Testis (tissue), 2 donors: ENCODE data around the gene WDR41.

Source experiments
- CTCF ChIP-seq, 3 experiments: fragments of 450-650 bp in 2 of 3; fragments of 200-600 bp in 1 of 3; sonication (generic) in 1 of 3; IDR thresholded peaks; one replicate each; pipeline ENCODE4 v1.5.1; 2016 to 2019; ENCODE audit warnings: antibody characterized with exemption in 3 of 3, mild to moderate bottlenecking in 2 of 3, moderate library complexity in 1 of 3
- POLR2A ChIP-seq: fragments of 450-650 bp; IDR thresholded peaks from one replicate; pipeline ENCODE4 v1.6.1; 2017; ENCODE audit warnings: antibody characterized with exemption, mild to moderate bottlenecking, moderate library complexity

DNA sequence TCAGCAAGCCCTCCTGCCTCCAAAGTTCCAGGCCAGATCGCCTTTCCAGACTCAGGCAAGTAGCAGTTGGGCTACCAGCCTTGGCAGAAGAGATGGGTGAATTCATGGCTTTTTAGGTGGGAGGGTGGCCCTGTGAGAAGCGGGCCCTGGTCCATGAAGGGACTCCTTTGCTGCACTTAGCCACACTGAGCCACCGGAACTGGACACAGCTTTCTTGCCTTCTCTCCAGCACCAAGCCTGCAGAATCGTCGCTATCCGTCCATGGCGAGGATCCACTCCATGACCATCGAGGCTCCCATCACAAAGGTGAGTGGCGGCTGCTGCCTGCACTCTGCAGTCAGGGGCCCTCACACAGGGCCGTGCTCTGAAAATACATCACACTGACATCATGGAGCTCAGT is 85.0 kb downstream of the WDR41 start:
- no peak for TF ChIP-seq CTCF (IDR thresholded peaks at IDR 0.05)
- no peak for TF ChIP-seq POLR2A
